Karpas-422 (cell line): Measurements from ENCODE around the gene SFRP5. TPM values are rescaled to one million over a fixed set of nuclear protein-coding genes. Genes with fewer than 3 reads are reported as not detected.

Source experiments
- DNase-seq: peaks from one replicate; pipeline ENCODE4 v3.0.0-alpha.2; 2015
- H2AFZ ChIP-seq: fragments of 200-600 bp; sonication (generic); 2 replicates; pipeline ENCODE4 v1.6.1; 2014; ENCODE audit warnings: antibody characterized with exemption, low read length, mixed read lengths
- H3K27ac ChIP-seq: fragments of 200-600 bp; sonication (generic); 2 replicates; pipeline ENCODE4 v1.5.1; 2014; ENCODE audit warnings: mild to moderate bottlenecking, low read length, moderate library complexity
- H3K27me3 ChIP-seq: fragments of 200-600 bp; sonication (generic); 2 replicates; pipeline ENCODE4 v1.6.1; 2014; ENCODE audit warnings: low read length, mixed read lengths
- H3K36me3 ChIP-seq: fragments of 200-600 bp; sonication (generic); 2 replicates; pipeline ENCODE4 v1.6.1; 2014; ENCODE audit warnings: low read length, mixed read lengths; ENCODE audit not compliant: insufficient read depth
- H3K4me1 ChIP-seq: fragments of 200-600 bp; sonication (generic); 2 replicates; pipeline ENCODE4 v1.6.1; 2014; ENCODE audit warnings: mild to moderate bottlenecking, low read length, mixed read lengths
- H3K4me2 ChIP-seq: fragments of 200-600 bp; sonication (generic); 2 replicates; pipeline ENCODE4 v1.6.1; 2014; ENCODE audit warnings: low read length, low read depth, mild to moderate bottlenecking; ENCODE audit not compliant: poor library complexity, severe bottlenecking
- H3K4me3 ChIP-seq: fragments of 200-600 bp; sonication (generic); 2 replicates; pipeline ENCODE4 v1.5.1; 2014; ENCODE audit warnings: mild to moderate bottlenecking, antibody characterized with exemption, low read length, mixed read lengths
- H3K79me2 ChIP-seq: fragments of 200-600 bp; sonication (generic); 2 replicates; pipeline ENCODE4 v1.6.1; 2014; ENCODE audit warnings: mild to moderate bottlenecking, low read length, mixed read lengths
- H3K9ac ChIP-seq: fragments of 200-600 bp; sonication (generic); 2 replicates; pipeline ENCODE4 v1.6.0; 2014; ENCODE audit warnings: low read length
- H3K9me2 ChIP-seq: fragments of 200-600 bp; sonication (generic), shearing (Covaris generic); replicated peaks from 2 replicates; pipeline ENCODE4 v1.6.0; 2014; ENCODE audit warnings: mild to moderate bottlenecking, low read length, moderate library complexity; ENCODE audit not compliant: insufficient read depth
- H3K9me3 ChIP-seq: fragments of 300-700, 200-600 bp; sonication (generic); 2 replicates; pipeline ENCODE4 v1.6.1; 2014; ENCODE audit warnings: low read length, mixed read lengths
- H4K20me1 ChIP-seq: fragments of 200-600 bp; sonication (generic); 2 replicates; pipeline ENCODE4 v1.6.1; 2014; ENCODE audit warnings: mild to moderate bottlenecking, antibody characterized with exemption, low read length, low read depth; ENCODE audit not compliant: insufficient read depth
- total RNA-seq: library from RNA; depleted of rRNA; stranded (reverse); fragments of >200 nt; shearing (Covaris generic); gene quantifications from 2 replicates; pipeline ENCODE4 v1.2.3, GENCODE V29; 2014; ENCODE audit warnings: low replicate concordance

Gene SFRP5
- total RNA-seq, 1 experiment from 2014 or later, result not detected

GRCh38 chr10:97810446-97810845 is 38.6 kb upstream of the SFRP5 start:
- H4K20me1 ChIP-seq, result no peaks in the 10 kb centered on the region
- no peaks in the 10 kb centered on the region for H3K9me2 ChIP-seq
- H3K79me2 ChIP-seq, result no peaks in the 10 kb centered on the region
- no peaks in the 10 kb centered on the region for H3K36me3 ChIP-seq
- no peaks in the 10 kb centered on the region for H3K9me3 ChIP-seq
- no peaks in the 10 kb centered on the region for H3K27me3 ChIP-seq
- no peaks in the 10 kb centered on the region for H3K4me1 ChIP-seq
- H3K4me3 ChIP-seq, result no peak overlapping the region
- no peak overlapping the region for H3K4me2 ChIP-seq
- no peak for DNase-seq
- H3K27ac ChIP-seq, result no peak overlapping the region
- no peak overlapping the region for H3K9ac ChIP-seq
- H2AFZ ChIP-seq, result no peak overlapping the region

GRCh38 chr10:97805949-97806348 is 34.1 kb upstream of the SFRP5 start:
- no peaks in the 10 kb centered on the region for H3K9me2 ChIP-seq
- no peak for DNase-seq

DNA sequence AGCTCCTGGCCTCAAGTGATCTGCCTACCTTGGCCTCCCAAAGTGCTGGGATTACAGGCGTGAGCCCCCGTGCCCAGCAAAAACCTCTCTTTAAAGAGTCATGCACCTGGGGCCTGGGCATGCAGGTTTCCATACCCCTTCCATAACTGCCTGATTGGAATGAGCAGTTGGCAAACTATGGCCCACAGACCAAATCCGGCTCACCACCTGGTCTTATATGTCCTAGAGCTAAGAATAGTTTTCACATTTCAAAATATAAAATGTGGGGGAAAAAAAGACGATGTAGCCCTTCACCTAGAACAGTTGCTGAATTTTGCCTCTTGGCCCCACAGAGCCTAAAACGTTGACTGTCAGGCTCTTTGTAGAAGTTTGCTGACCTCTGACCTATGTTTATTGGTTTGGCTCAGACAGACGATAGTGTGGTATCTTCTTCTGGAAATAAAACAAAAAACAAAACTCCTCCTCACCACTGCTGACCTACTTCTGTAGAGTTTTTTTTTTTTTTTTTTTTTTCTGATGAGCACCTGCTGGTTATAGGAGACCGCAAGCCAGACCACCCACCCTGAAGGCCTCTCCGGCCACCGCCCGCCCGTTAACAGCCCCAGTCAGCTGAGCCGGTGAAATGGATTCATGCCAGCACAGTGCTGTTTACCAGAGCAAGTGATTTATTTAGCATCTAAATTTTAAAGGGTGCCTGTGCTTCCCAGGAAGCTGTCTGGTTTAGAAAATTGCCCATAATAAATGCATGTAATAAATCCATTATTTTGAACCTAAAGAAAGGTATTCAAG is 33.5 kb upstream of the SFRP5 start:
- Histone ChIP-seq H3K4me2 (no peak overlapping the region), H3K4me3 (no peak overlapping the region), H3K9me2 (no peaks in the 10 kb centered on the region), H3K9ac (no peak overlapping the region), H3K27ac (no peak overlapping the region), H3K36me3 (no peaks in the 10 kb centered on the region), H3K27me3 (no peaks in the 10 kb centered on the region), H3K4me1 (no peaks in the 10 kb centered on the region), H3K9me3 (no peaks in the 10 kb centered on the region), H4K20me1 (no peaks in the 10 kb centered on the region), H2AFZ (no peak overlapping the region), H3K79me2 (no peaks in the 10 kb centered on the region)
- no peak for DNase-seq

More at GRCh38 chr10:97805949-97806348, 34.1 kb upstream of the SFRP5 start:
- H2AFZ ChIP-seq, result no peak overlapping the region
- H3K36me3 ChIP-seq, result no peaks in the 10 kb centered on the region
- no peak overlapping the region for H3K9ac ChIP-seq
- H3K4me3 ChIP-seq, result no peak overlapping the region
- H3K4me1 ChIP-seq, result no peaks in the 10 kb centered on the region
- H4K20me1 ChIP-seq, result no peaks in the 10 kb centered on the region
- no peak overlapping the region for H3K4me2 ChIP-seq
- no peak overlapping the region for H3K27ac ChIP-seq
- no peaks in the 10 kb centered on the region for H3K9me3 ChIP-seq
- H3K79me2 ChIP-seq, result no peaks in the 10 kb centered on the region
- H3K27me3 ChIP-seq, result no peaks in the 10 kb centered on the region

DNA sequence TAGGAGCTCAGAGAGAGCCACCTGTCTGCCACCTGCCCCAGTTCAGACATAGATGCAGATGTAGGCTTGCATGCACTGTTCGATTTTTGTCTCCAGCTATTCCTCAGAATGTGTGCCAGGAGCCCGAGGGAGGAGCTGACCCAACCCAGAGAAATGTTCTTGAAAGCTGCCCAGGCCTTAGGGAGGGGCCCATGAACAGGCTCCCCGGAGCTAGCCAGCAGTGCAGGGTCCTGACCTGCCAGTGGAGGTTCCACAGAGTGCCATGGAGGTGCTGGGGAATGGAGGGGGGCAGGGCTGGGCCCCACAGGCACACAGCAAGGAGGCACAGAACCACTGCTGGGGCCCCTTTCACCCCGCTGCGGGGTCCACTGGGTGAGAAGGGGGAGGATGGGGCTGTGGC is 29.6 kb upstream of the SFRP5 start:
- no peaks in the 10 kb centered on the region for H3K79me2 ChIP-seq
- H3K36me3 ChIP-seq, result no peaks in the 10 kb centered on the region
- no peak overlapping the region for H2AFZ ChIP-seq
- H3K4me3 ChIP-seq, result no peak overlapping the region
- H3K4me1 ChIP-seq, result no peaks in the 10 kb centered on the region
- no peaks in the 10 kb centered on the region for H3K9me3 ChIP-seq
- H3K27ac ChIP-seq, result no peak overlapping the region
- H3K9ac ChIP-seq, result no peak overlapping the region
- H3K9me2 ChIP-seq, result no peaks in the 10 kb centered on the region
- no peak overlapping the region for H3K4me2 ChIP-seq
- H4K20me1 ChIP-seq, result no peaks in the 10 kb centered on the region
- no peaks in the 10 kb centered on the region for H3K27me3 ChIP-seq
- no peak for DNase-seq

- no peaks in the 10 kb centered on the region for H3K9me2 ChIP-seq
- no peaks in the 10 kb centered on the region for H3K36me3 ChIP-seq
- H3K4me2 ChIP-seq, result no peak overlapping the region
- H4K20me1 ChIP-seq, result no peaks in the 10 kb centered on the region
- H3K79me2 ChIP-seq, result no peaks in the 10 kb centered on the region
- no peak for DNase-seq
- H3K4me3 ChIP-seq, result no peak overlapping the region
- H3K4me1 ChIP-seq, result no peaks in the 10 kb centered on the region
- no peak overlapping the region for H2AFZ ChIP-seq
- H3K9me3 ChIP-seq, result no peaks in the 10 kb centered on the region
- H3K27me3 ChIP-seq, result no peaks in the 10 kb centered on the region
- no peak overlapping the region for H3K9ac ChIP-seq
- no peak overlapping the region for H3K27ac ChIP-seq
These were observed 28.7 kb upstream of the SFRP5 start for GRCh38 chr10:97800474-97800873.

DNA sequence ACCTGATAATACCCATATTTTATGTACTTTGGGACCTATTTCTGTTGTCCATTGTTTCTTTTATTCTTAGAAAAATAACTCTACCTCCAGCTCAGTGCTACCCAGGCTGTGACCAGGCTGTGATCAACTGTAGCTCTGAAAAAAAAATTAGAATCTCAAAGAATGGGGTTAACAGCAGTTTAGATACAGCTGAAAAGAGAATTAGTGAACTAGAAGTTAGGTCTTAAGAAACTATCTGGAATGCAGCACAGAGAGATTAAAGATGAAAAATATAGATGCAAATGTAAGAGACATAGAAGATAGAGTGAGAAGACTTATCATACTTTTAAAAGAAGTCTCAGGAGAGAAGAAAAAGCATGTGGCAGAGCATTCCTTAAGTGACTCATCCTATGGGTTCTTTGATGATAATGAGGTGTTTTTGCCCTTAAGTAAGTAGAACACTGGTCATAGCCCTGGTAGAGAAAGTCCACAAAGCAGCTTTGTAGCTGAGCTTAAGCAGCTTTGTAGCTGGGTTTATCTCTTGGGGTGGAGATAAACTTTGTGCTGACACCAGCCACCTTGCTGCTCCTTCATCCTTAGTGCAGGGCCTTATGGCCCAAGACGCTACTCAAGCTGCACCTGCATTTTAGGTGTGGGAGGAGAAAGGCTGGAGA is 27.3 kb upstream of the SFRP5 start:
- DNase-seq, result no peak
- no peaks in the 10 kb centered on the region for H3K9me3 ChIP-seq
- H3K27me3 ChIP-seq, result no peaks in the 10 kb centered on the region

GRCh38 chr10:97796651-97797050 is 24.9 kb upstream of the SFRP5 start:
- H4K20me1 ChIP-seq, result no peaks in the 10 kb centered on the region
- H3K9me2 ChIP-seq, result no peaks in the 10 kb centered on the region
- no peaks in the 10 kb centered on the region for H3K9me3 ChIP-seq
- H3K4me2 ChIP-seq, result no peak overlapping the region
- no peak overlapping the region for H3K4me3 ChIP-seq
- H3K27me3 ChIP-seq, result no peaks in the 10 kb centered on the region
- no peaks in the 10 kb centered on the region for H3K4me1 ChIP-seq
- no peaks in the 10 kb centered on the region for H3K36me3 ChIP-seq
- no peak overlapping the region for H3K9ac ChIP-seq
- no peak overlapping the region for H2AFZ ChIP-seq
- no peak overlapping the region for H3K27ac ChIP-seq
- DNase-seq, result no peak
- no peaks in the 10 kb centered on the region for H3K79me2 ChIP-seq

More for the DNA sequence above, 27.3 kb upstream of the SFRP5 start:
- no peak overlapping the region for H2AFZ ChIP-seq
- no peak overlapping the region for H3K9ac ChIP-seq
- no peak overlapping the region for H3K4me3 ChIP-seq
- H3K27ac ChIP-seq, result no peak overlapping the region
- H3K4me2 ChIP-seq, result no peak overlapping the region
- H3K9me2 ChIP-seq, result no peaks in the 10 kb centered on the region
- no peaks in the 10 kb centered on the region for H3K36me3 ChIP-seq
- H3K4me1 ChIP-seq, result no peaks in the 10 kb centered on the region
- H3K79me2 ChIP-seq, result no peaks in the 10 kb centered on the region
- no peaks in the 10 kb centered on the region for H4K20me1 ChIP-seq

DNA sequence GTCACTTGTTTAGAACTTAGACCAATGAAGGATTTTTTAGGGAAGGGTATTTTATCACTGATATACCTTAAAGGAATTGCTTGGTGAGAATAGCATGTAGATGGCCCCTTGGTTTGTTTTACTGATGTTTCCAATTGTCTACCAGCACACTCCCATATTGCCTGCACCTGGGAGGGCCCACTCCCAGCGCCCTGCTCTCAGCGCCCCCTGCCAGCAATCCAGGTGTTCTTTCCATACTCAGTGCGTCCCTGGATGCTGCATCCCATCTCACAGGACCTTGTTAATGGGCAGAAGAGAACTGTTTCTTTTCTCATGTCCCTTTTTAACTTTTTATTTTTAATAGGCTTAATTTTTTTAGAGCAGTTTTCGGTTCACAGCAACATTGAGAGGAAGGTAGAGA is 24.1 kb upstream of the SFRP5 start:
- Histone ChIP-seq H4K20me1 (no peaks in the 10 kb centered on the region), H3K9me2 (no peaks in the 10 kb centered on the region), H3K4me1 (no peaks in the 10 kb centered on the region), H2AFZ (no peak overlapping the region), H3K27ac (no peak overlapping the region), H3K4me3 (no peak overlapping the region), H3K27me3 (no peaks in the 10 kb centered on the region), H3K9me3 (no peaks in the 10 kb centered on the region), H3K9ac (no peak overlapping the region), H3K4me2 (no peak overlapping the region), H3K36me3 (no peaks in the 10 kb centered on the region), H3K79me2 (no peaks in the 10 kb centered on the region)
- DNase-seq, result no peak
